ENCODE data around the gene PRDX5.
"Not testable (repeated sequence)": the region's sequence is repeated elsewhere in the genome, so short reads cannot be mapped to it uniquely, and the experiment has no call there.

The PRDX5 gene

GRCh38 chr11:64313491-64314145, 4.3 kb upstream of the PRDX5 start:
- Histone ChIP-seq H3K4me3 (ENCODE audit: low read length) (no peak overlapping the region), H3K9ac (ENCODE audit: low read length) (no peak overlapping the region), H3K4me1 (ENCODE audit: low read length) (no peaks in the 10 kb centered on the region), H3K4me2 (ENCODE audit: low read depth, low read length) (no peak overlapping the region), H3K27me3 (replicated peaks; ENCODE audit: insufficient read depth, low read length) (no peaks in the 10 kb centered on the region), H3K27ac (ENCODE audit: low read length) (no peak overlapping the region), H3K79me2 (ENCODE audit: low read length) (peaks cover 70% of the 10 kb centered on the region), H3F3A (ENCODE audit: insufficient read depth, low read length) (peaks cover 33% of the 10 kb centered on the region), H3K9me3 (replicated peaks; ENCODE audit: insufficient read depth, low read length) (no peaks in the 10 kb centered on the region), H2AFZ (ENCODE audit: low read length) (no peak overlapping the region), H3K9me2 (replicated peaks; ENCODE audit: insufficient read depth, low read length) (no peaks in the 10 kb centered on the region), H4K20me1 (ENCODE audit: insufficient read depth, low read length) (no peaks in the 10 kb centered on the region), H3K36me3 (replicated peaks; ENCODE audit: insufficient read depth, low read length) (no peaks in the 10 kb centered on the region)
- no peak for TF ChIP-seq CTCF (IDR thresholded peaks at IDR 0.05; ENCODE audit: low read length)
- no peak for TF ChIP-seq EZH2phosphoT487 (IDR thresholded peaks at IDR 0.05; ENCODE audit: low read length)
- no peak for TF ChIP-seq EZH2 (optimal IDR thresholded peaks at IDR 0.05; ENCODE audit: low read depth, low read length)
- no peak for DNase-seq

- Histone ChIP-seq H3K4me2 (ENCODE audit: low read depth, low read length) (no peak overlapping the region), H3K9ac (ENCODE audit: low read length) (no peak overlapping the region), H3K27me3 (replicated peaks; ENCODE audit: insufficient read depth, low read length) (no peaks in the 10 kb centered on the region), H2AFZ (ENCODE audit: low read length) (no peak overlapping the region), H3K79me2 (ENCODE audit: low read length) (peaks cover 73% of the 10 kb centered on the region), H4K20me1 (ENCODE audit: insufficient read depth, low read length) (no peaks in the 10 kb centered on the region), H3K4me1 (ENCODE audit: low read length) (peaks cover 5% of the 10 kb centered on the region), H3K27ac (ENCODE audit: low read length) (no peak overlapping the region), H3K4me3 (ENCODE audit: low read length) (no peak overlapping the region), H3K9me3 (replicated peaks; ENCODE audit: insufficient read depth, low read length) (no peaks in the 10 kb centered on the region), H3K36me3 (replicated peaks; ENCODE audit: insufficient read depth, low read length) (no peaks in the 10 kb centered on the region), H3K9me2 (replicated peaks; ENCODE audit: insufficient read depth, low read length) (no peaks in the 10 kb centered on the region), H3F3A (ENCODE audit: insufficient read depth, low read length) (peaks cover 38% of the 10 kb centered on the region)
- no peak for DNase-seq
- TF ChIP-seq EZH2phosphoT487 (IDR thresholded peaks at IDR 0.05; ENCODE audit: low read length) (no peak), CTCF (IDR thresholded peaks at IDR 0.05; ENCODE audit: low read length) (peak; percentile 16; the same call in 1 of the 2 replicates)
These were observed 3.6 kb upstream of the PRDX5 start for GRCh38 chr11:64314146-64314804.

- Histone ChIP-seq H3K4me3 (ENCODE audit: low read length) (no peak overlapping the region), H4K20me1 (ENCODE audit: insufficient read depth, low read length) (no peaks in the 10 kb centered on the region), H3K36me3 (replicated peaks; ENCODE audit: insufficient read depth, low read length) (no peaks in the 10 kb centered on the region), H3K79me2 (ENCODE audit: low read length) (peaks cover 70% of the 10 kb centered on the region), H3F3A (ENCODE audit: insufficient read depth, low read length) (peaks cover 39% of the 10 kb centered on the region), H3K27me3 (replicated peaks; ENCODE audit: insufficient read depth, low read length) (no peaks in the 10 kb centered on the region), H3K4me2 (ENCODE audit: low read depth, low read length) (peak overlapping the region; percentile 21; the same call in 1 of the 2 replicates), H3K9ac (ENCODE audit: low read length) (no peak overlapping the region), H3K9me3 (replicated peaks; ENCODE audit: insufficient read depth, low read length) (no peaks in the 10 kb centered on the region), H2AFZ (ENCODE audit: low read length) (no peak overlapping the region), H3K27ac (ENCODE audit: low read length) (no peak overlapping the region), H3K4me1 (ENCODE audit: low read length) (peaks cover 6% of the 10 kb centered on the region), H3K9me2 (replicated peaks; ENCODE audit: insufficient read depth, low read length) (no peaks in the 10 kb centered on the region)
- no peak for DNase-seq
- TF ChIP-seq EZH2phosphoT487 (IDR thresholded peaks at IDR 0.05; ENCODE audit: low read length) (no peak), CTCF (IDR thresholded peaks at IDR 0.05; ENCODE audit: low read length) (no peak), EZH2 (optimal IDR thresholded peaks at IDR 0.05; ENCODE audit: low read depth, low read length) (no peak)
These were observed 2.9 kb upstream of the PRDX5 start for GRCh38 chr11:64314805-64315561.

- not testable (repeated sequence) for H3K27me3 ChIP-seq (replicated peaks; ENCODE audit: insufficient read depth, low read length)
These were observed 2.0 kb upstream of the PRDX5 start for GRCh38 chr11:64315667-64316526.

More at GRCh38 chr11:64315667-64316526, 2.0 kb upstream of the PRDX5 start:
- not testable (repeated sequence) for H3K9me2 ChIP-seq (replicated peaks; ENCODE audit: insufficient read depth, low read length); H3K9me3 ChIP-seq (replicated peaks; ENCODE audit: insufficient read depth, low read length); H3K36me3 ChIP-seq (replicated peaks; ENCODE audit: insufficient read depth, low read length); H4K20me1 ChIP-seq (ENCODE audit: insufficient read depth, low read length); DNase-seq; H2AFZ ChIP-seq (ENCODE audit: low read length); H3K4me1 ChIP-seq (ENCODE audit: low read length)
- Histone ChIP-seq H3K9ac (ENCODE audit: low read length) (peak overlapping the region; percentile 92; the same call in 1 of the 2 replicates), H3K79me2 (ENCODE audit: low read length) (peaks cover 64% of the 10 kb centered on the region), H3K27ac (ENCODE audit: low read length) (peak overlapping the region; percentile 100; the same call in 1 of the 2 replicates), H3F3A (ENCODE audit: insufficient read depth, low read length) (peaks cover 39% of the 10 kb centered on the region), H3K4me3 (ENCODE audit: low read length) (peak overlapping the region; percentile 78), H3K4me2 (ENCODE audit: low read depth, low read length) (peak overlapping the region; percentile 42)

All from MM.1S (cell line).